Uterus (tissue), 4 donors: ENCODE results near the gene PTPRN2. TPM values are rescaled to one million over a fixed set of nuclear protein-coding genes. Genes with fewer than 3 reads are reported as not detected.

Source experiments
- DNase-seq, 2 donors: peaks; one replicate each; pipeline ENCODE4 v3.0.0-alpha.2; 2019 to 2020
- H3K27ac ChIP-seq, 2 donors: fragments of 200-600 bp; sonication (generic); 1 replicate in 1 of 2; 2 replicates in 1 of 2; pipeline ENCODE4 v1.5.1; 2016 to 2018
- H3K27me3 ChIP-seq, 2 donors: fragments of 200-600 bp; sonication (generic); one replicate each; pipeline ENCODE4 v1.5.1; 2018 to 2019; ENCODE audit warnings: control low read depth in 1 of 2
- H3K36me3 ChIP-seq, 2 donors: fragments of 200-600 bp; sonication (generic); one replicate each; pipeline ENCODE4 v1.5.1; 2019; ENCODE audit warnings: control low read depth in 1 of 2
- H3K4me1 ChIP-seq, 2 donors: fragments of 200-600 bp; sonication (generic); one replicate each; pipeline ENCODE4 v1.5.1; 2018 to 2019; ENCODE audit warnings: control low read depth in 1 of 2
- H3K4me3 ChIP-seq, 2 donors: fragments of 200-600 bp; sonication (generic); 1 replicate in 1 of 2; 2 replicates in 1 of 2; pipeline ENCODE4 v1.5.1; 2018 to 2019; ENCODE audit warnings: mild to moderate bottlenecking in 1 of 2
- H3K9me3 ChIP-seq, 2 donors: fragments of 200-600 bp; sonication (generic); one replicate each; pipeline ENCODE4 v1.5.1; 2019; ENCODE audit warnings: control low read depth in 1 of 2
- POLR2A ChIP-seq, 2 donors: fragments of 450-650 bp; IDR thresholded peaks; one replicate each; pipeline ENCODE4 v1.6.1; 2016; ENCODE audit warnings: antibody characterized with exemption in 2 of 2, mild to moderate bottlenecking in 1 of 2, moderate library complexity in 1 of 2
- intact Hi-C: fragments of 100-400 bp; cut with DNase I; formaldehyde crosslinking; loops from one replicate; pipeline ENCODE4 v1.15.1; 2023; ENCODE audit warnings: low total_unique reads
- total RNA-seq, 4 donors: library from RNA; depleted of rRNA in 3 of 4; stranded (reverse); fragments of >200 nt in 3 of 4; gene quantifications; one replicate each; pipeline versions ENCODE4 v1.1.0 to v1.2.4, GENCODE V29; 2014 to 2023
- TF ChIP-seq, protein P1 (sequence below), 4 experiments: fragments of 200-600 bp in 2 of 4; fragments of 450-650 bp in 2 of 4; sonication (generic) in 2 of 4; IDR thresholded peaks; one replicate each; pipeline ENCODE4 v1.5.1; 2016 to 2019; ENCODE audit warnings: antibody characterized with exemption in 4 of 4, mild to moderate bottlenecking in 2 of 4, moderate library complexity in 1 of 4
- donor health status: DM: yes; HTN: yes; CAD: no.

PTPRN2 gene
- total RNA-seq, 4 donors from 2014 or later, result 1.2 to 5.2 (median 2.3) TPM

DNA sequence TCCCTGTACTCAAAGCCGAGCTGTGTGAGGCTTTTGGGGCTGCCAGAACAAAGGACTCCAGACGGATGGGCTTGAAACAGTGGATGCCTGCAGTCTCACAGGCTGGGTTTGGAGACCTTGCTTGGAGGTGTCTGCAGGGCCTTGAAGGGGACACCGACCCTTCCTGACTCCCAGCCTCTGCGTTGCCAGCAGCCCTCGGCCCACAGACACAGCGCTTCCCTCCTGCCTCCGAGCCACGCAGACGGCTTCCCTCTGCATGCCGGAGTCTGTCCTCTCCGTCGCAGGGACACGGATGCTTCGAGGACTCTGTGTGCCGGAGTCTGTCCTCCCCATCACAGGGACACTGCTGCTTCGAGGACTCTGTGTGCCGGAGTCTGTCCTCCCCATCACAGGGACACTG, 726.1 kb downstream of the PTPRN2 start:
- H3K27ac ChIP-seq, result no peak overlapping the region
- no peaks in the 10 kb centered on the region for H3K9me3 ChIP-seq
- H3K27me3 ChIP-seq, result no peaks in the 10 kb centered on the region
- no peaks in the 10 kb centered on the region for H3K4me1 ChIP-seq
- DNase-seq, result no peak
- H3K4me3 ChIP-seq, result no peak overlapping the region
- TF ChIP-seq, protein P1, sequence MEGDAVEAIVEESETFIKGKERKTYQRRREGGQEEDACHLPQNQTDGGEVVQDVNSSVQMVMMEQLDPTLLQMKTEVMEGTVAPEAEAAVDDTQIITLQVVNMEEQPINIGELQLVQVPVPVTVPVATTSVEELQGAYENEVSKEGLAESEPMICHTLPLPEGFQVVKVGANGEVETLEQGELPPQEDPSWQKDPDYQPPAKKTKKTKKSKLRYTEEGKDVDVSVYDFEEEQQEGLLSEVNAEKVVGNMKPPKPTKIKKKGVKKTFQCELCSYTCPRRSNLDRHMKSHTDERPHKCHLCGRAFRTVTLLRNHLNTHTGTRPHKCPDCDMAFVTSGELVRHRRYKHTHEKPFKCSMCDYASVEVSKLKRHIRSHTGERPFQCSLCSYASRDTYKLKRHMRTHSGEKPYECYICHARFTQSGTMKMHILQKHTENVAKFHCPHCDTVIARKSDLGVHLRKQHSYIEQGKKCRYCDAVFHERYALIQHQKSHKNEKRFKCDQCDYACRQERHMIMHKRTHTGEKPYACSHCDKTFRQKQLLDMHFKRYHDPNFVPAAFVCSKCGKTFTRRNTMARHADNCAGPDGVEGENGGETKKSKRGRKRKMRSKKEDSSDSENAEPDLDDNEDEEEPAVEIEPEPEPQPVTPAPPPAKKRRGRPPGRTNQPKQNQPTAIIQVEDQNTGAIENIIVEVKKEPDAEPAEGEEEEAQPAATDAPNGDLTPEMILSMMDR (IDR thresholded peaks at IDR 0.05), result no peak
- TF ChIP-seq POLR2A (IDR thresholded peaks at IDR 0.05), result no peak
- intact Hi-C loops, result no loop called here
- no peaks in the 10 kb centered on the region for H3K36me3 ChIP-seq

DNA sequence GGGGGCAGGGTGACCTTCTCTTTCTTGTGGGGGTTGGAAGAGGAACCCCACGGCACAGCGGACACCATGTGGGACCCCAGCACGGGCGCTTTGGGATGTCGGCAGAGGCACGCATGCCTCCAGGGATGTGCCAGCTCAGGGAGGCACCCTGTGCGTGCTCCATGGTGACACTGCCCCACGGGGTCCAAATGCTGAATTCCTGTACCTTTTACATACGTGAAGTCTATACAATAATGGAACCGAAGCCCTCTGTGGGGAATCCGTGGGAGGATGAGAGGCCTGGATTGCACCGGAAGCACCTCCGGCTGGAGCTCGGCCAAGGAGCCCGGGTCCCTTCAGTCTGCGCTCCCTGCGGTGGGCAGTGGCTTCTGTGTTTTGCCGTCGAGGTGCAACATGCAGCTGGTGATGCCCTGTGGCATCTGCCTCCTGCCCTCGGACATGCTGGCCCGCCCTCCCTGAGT, 726.6 kb downstream of the PTPRN2 start:
- no peaks in the 10 kb centered on the region for H3K27me3 ChIP-seq
- no peaks in the 10 kb centered on the region for H3K9me3 ChIP-seq
- H3K36me3 ChIP-seq, result no peaks in the 10 kb centered on the region
- H3K4me1 ChIP-seq, result no peaks in the 10 kb centered on the region
- no peak for DNase-seq
- TF ChIP-seq, protein P1 (IDR thresholded peaks at IDR 0.05), result no peak
- TF ChIP-seq POLR2A (IDR thresholded peaks at IDR 0.05), result no peak
- intact Hi-C loops, result no loop called here
- no peak overlapping the region for H3K27ac ChIP-seq
- H3K4me3 ChIP-seq, result no peak overlapping the region

DNA sequence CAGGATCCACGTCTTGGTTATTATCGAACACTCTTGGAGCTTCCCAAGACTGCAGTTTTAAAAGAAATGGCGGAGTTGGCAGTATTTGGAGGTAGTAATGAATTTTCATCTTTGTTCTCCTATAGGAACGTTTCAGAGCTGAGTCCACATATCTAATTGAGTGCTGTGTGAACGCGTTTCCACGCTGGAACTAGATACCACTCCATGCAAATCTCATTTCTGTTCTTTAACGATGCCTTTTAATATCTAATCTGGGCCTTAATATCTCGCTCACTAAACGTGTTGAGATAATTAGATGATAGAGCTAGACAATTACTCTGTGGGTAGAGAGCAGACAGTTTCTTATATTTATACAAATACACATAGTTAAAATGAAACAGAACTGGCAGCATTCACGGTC, 727.2 kb downstream of the PTPRN2 start:
- TF ChIP-seq, protein P1 (IDR thresholded peaks at IDR 0.05), result no peak
- no peak for TF ChIP-seq POLR2A (IDR thresholded peaks at IDR 0.05)
- Histone ChIP-seq H3K27ac (no peak overlapping the region), H3K9me3 (no peaks in the 10 kb centered on the region), H3K27me3 (no peaks in the 10 kb centered on the region), H3K36me3 (no peaks in the 10 kb centered on the region), H3K4me3 (no peak overlapping the region), H3K4me1 (no peaks in the 10 kb centered on the region)
- DNase-seq, result no peak
- intact Hi-C loops, result no loop called here

DNA sequence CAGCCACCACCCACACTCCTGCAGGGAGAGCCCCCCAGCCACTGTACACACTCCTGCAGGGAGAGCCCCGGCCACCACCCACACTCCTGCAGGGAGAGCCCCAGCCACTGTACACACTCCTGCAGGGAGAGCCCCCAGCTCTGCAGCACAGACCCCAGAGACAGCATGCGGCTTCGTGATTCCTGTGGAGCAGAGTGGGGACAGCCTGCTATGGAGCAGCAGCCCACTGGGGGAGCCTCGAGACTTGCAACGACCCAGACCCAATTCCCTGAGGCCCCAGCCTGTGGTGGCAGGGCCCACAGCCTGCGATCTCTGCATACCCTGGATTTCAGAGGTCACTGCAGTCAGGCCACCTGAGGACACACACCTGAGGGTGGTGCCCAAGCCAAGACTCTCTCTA, 727.7 kb downstream of the PTPRN2 start:
- DNase-seq, result no peak
- no peaks in the 10 kb centered on the region for H3K36me3 ChIP-seq
- intact Hi-C loops, result no loop called here
- no peaks in the 10 kb centered on the region for H3K9me3 ChIP-seq
- TF ChIP-seq, protein P1 (IDR thresholded peaks at IDR 0.05), result no peak
- no peak for TF ChIP-seq POLR2A (IDR thresholded peaks at IDR 0.05)
- no peaks in the 10 kb centered on the region for H3K4me1 ChIP-seq
- no peak overlapping the region for H3K27ac ChIP-seq
- no peak overlapping the region for H3K4me3 ChIP-seq
- H3K27me3 ChIP-seq, result no peaks in the 10 kb centered on the region

DNA sequence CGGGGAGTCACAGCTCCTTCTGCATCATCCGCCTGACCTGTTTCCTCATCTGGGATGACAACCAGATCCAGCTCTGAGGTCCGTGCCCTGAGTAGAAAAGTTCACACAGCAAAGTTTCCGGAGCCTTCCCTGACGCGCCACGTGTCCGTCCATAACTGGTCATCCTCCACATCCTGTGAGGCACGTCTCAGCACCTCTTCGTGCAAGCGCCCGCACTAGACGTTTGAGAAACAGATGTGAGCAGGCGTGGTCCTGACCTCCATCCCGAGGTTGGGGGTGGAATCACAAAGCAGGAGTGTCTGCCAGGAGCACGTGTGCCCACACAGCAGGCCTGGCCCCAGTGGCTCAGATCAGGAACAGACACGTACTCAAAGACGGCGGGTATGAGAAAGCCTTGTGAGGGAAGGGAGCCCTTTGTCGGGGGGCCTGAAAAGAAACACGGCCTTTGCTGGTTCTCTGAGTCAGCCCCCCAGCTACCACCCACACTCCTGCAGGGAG, 730.0 kb downstream of the PTPRN2 start:
- TF ChIP-seq, protein P1 (IDR thresholded peaks at IDR 0.05), result no peak
- no peak for TF ChIP-seq POLR2A (IDR thresholded peaks at IDR 0.05)
- Histone ChIP-seq H3K27ac (no peak overlapping the region), H3K36me3 (no peaks in the 10 kb centered on the region), H3K4me1 (no peaks in the 10 kb centered on the region), H3K4me3 (no peak overlapping the region), H3K27me3 (no peaks in the 10 kb centered on the region), H3K9me3 (no peaks in the 10 kb centered on the region)
- intact Hi-C loops, result no loop called here
- DNase-seq, result no peak
